ENCODE data around the gene STK33.

DNA sequence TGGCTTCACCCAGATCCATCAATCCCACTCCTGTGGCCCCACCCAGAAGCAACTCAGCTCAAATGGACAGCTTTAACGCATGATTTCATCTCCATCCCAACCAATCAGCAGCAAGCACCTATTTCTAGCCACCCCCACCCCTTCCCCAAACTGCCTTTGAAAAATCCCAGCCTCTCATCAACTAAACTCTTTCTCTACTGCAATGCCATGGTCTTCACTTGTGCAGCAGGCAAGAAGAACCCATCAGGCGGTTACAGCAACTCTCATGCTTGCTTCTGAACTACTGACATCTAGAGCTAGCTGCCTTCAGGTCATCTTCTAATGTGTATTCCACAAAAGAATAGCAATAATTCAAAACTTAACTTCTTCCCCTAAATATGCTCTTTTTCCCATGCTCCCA, 42.1 kb upstream of the STK33 start:
- no peak for TF ChIP-seq POLR2A (IDR thresholded peaks at IDR 0.05; ENCODE audit: low read length)
- TF ChIP-seq GATA1 (IDR thresholded peaks at IDR 0.05; ENCODE audit: low read depth, low read length): no peak

Measured in erythroblast (primary cell).